Measurements from ENCODE around the gene PIP5K1B.

PIP5K1B gene

DNA sequence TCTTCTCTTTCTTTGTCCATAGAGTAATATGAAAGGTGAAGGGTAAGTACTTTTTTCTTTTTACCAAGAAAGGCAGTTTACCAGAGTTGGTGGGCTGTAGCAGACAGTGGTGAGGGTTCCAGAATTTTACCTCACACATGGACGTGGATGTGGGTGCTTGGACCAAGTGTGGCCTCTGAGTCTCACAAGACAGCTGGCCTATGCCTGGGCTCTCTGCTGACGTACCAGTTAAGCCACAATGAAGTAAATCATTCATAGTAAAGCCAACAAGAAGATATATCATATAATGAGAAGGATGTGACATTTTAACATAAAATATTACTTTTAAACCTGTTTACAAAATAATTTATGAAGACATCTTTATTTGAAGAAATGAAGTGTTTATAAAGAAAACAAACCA is 202.9 kb downstream of the PIP5K1B start:
- no peak for DNase-seq (ENCODE audit: low read depth in 2 of 2)

DNA sequence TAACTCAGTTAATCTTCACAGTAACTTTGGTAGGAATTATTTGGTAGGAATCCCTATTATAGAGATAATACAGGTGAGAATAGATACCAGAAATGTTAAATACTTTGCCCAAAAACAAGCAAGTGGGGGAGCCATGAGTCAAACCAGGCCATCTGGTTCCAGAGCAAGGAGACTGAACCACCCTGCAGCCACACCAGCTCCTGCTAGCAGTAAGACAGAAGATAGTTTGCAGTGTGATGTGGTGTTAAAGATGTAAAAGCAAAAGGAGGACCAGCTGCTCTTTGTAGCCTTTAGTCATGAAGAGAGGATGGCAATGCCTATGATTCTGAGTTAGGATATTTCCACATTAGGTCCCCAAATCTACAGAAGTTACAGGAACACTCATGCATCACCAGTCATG is 207.5 kb downstream of the PIP5K1B start:
- DNase-seq (ENCODE audit: low read depth in 2 of 2) = no peak

DNA sequence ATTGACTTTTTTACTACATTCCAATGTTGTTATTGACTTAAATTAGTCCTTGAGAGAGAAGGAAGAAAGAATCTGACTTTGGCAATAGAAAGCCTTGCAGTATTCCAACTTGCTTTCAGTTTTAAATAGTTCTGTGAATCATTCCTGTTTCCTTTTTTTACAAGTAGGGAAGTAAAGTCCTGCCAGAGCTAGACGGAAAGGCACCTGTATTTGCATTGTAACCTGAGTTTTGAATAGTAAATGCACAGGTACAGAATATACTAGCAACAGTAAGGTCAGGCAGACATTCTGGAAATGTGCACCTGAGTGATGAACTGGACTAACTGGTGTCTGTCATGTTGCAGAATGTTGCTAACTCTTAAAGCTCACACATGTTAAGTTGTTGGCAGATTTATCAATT is 208.0 kb downstream of the PIP5K1B start:
- no peak for DNase-seq (ENCODE audit: low read depth in 2 of 2)

DNA sequence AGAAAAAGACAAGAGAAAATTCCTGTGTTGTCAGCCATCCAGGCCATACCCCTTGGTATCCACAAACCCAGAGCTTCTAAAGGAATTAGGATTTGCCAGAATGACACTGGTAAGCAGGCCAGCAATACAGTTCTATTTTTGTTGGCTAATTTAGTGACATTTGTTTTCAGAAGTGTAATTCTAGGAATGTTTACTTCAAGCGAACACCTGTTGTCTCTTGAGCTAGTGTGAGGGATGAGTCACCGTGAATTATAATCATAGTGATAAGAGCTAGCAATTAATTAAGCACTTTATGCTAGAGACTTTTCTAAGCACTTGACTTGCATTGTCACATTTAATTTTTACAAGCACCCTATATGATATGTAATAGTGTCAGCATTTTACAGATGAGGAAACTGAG is 209.7 kb downstream of the PIP5K1B start:
- no peak for DNase-seq (ENCODE audit: low read depth in 2 of 2)

DNA sequence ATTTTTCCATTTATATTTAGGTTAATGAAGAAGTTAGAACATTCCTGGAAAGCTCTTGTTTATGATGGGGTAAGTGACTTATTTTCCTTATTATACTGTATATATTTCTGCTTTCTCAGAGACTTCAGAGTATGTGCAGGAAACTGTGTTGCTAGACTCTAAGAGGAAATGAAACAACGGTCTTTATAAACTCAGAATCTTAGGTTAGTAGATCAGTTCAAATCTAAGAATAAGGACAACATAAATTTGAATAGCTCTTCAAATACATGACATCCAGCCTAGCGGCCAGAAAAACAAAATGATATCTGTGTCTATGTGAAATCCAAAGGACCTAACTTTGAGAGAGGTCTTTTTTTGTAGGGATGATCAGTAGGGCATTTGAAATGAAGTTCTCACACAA is 214.6 kb downstream of the PIP5K1B start:
- DNase-seq (ENCODE audit: low read depth in 2 of 2) = no peak

DNA sequence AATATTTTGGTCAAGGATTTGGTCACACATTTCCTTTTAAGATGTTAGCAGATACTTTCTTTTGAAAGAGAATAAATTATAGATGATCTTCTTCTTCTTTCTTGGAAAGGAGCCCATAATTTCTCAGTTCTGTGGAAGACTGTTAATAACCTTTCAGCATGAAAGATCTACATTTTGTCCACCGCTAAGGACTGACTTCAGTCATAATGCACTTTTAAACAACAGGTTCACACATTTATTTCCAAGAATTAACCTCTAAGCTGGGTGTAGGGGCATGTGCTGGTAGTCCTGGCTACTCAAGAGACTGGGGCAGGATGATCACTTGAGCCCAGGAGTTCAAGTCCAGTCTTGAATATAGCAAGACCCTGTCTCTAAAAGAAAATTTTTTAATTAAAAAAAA is 215.9 kb downstream of the PIP5K1B start:
- DNase-seq (ENCODE audit: low read depth in 2 of 2) = no peak

DNA sequence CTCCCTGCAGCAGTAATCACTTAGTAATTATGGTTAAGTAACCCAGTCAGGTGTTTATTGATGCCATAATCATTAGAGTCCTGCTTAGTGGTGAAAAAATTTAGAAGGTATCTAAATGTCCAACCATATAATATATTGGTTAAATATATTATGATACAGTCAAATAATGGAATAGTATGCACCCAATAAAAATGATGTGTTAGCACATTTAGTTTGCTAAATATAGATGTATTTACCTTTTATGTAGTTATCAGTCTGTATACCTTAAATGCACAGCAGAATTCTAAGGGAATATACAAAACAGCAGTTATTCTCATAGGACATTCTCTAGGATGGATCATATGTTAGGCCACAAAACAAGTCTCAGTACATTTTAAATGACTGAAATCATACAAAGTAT is 218.4 kb downstream of the PIP5K1B start:
- DNase-seq (ENCODE audit: low read depth in 2 of 2) = no peak

DNA sequence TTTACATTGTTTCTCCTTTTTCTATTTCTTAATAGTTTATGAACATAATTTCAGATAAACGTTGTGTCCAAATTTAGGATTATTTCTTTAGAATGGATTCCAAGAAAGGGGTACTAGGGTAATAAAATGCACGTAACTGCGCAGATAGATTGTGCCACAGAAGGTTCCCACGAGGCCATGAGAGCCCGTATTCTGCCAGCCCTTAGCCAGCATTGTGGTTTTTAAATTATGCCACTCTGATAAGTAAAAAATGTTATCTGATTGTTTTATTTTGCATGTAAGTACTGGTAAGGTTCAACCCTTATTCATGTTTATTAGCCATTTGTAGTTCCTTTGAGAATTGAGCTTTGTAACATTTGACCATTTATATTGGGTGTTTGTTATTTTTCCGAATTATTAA is 220.1 kb downstream of the PIP5K1B start:
- DNase-seq (ENCODE audit: low read depth in 2 of 2) = no peak

DNA sequence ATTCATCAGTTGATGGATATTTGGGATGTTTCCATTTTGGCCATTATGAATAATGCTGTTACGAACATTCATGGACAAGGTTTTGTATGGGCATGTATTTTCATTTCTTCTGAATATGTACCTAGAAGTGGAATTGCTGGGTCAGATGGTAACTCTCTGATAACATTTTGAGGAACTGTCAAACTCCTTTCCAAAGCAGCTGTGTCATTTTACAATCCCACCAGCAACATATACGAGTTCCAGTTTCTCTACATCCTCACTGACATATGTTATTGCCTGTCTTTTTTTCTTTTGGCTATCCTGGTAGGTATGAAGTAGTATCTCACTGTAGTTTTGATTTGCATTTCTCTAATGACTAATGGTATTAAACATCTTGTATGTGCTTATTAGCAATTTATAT is 222.1 kb downstream of the PIP5K1B start:
- no peak for DNase-seq (ENCODE audit: low read depth in 2 of 2)

DNA sequence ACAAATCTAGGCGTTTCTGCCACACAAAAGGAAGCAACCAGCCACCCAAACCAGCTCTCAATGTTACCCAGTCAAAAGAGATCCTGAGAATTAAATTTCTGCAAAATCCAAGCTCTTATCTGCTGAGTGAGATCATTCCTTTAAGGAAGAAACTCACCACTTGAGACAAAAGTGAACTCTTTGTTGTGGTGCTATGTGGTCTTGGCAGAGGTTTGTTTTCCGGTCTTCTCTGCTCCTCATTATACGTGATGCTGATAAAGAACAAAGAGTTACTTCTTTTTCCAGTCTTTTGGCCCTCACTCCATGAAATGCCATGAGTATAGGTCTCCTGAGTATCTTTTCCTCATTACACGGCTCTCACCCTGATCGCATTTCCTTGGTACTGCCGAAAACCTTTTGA is 226.8 kb downstream of the PIP5K1B start:
- no peak for DNase-seq (ENCODE audit: low read depth in 2 of 2)

DNA sequence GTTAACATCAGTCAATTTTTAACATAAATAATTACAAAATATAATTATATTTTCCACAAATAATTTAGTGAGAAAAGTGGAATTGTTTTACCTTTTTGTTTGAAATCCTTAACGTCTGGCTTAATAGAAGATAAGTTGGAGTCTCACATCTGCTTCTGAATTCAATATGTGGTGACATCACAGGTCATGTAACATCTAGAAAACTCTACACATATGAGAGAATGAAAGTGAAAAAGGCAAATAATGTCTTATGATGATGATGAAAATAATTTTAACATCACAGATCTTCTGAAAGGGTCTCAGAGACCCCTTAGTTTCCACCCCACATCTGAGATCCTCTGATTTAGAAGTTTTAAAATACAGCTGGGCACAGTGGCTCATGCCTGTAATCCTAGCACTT is 227.4 kb downstream of the PIP5K1B start:
- DNase-seq (ENCODE audit: low read depth in 2 of 2) = no peak

DNA sequence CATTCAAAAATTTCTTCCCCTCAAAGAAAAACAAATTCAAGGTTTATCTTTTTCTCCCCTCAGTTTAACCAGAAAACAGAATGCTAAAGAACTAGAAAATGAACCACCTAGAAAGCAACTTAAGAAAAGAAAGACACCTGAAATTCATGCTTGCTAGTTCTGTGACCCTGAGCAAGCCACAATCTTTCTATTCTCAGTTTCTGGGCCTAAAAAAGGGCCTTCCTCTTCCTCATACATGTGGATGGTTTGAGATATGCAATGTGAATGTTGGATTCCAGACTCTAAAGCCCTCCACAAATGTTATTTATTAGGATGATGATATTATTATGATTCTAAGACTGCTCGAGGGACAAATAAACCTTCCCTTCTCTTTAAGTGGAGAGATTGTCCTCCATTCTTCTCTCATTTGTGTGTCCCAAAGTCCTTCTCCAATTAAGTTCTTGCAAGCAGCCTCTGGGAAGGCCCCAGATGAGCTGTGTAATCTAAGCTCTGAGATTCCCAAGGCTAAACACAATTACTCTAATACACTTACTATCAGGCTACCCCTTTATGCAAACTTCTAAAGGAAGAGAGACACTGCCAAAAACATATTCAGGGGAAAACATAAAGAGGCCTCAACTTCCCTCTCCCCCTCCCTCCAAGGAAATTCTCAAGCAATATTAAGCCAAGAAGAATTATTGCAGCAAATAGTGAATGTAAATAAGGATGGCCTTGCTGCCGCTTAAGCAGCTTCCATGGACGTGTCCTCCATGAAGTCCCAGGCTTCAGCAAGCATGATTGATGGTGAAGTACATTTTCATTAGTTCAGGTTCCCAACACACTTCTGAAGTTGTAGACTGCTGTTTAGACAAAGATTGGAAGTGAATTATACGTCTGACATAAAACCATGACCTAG is 228.6 kb downstream of the PIP5K1B start:
- DNase-seq (ENCODE audit: low read depth in 2 of 2) = no peak

DNA sequence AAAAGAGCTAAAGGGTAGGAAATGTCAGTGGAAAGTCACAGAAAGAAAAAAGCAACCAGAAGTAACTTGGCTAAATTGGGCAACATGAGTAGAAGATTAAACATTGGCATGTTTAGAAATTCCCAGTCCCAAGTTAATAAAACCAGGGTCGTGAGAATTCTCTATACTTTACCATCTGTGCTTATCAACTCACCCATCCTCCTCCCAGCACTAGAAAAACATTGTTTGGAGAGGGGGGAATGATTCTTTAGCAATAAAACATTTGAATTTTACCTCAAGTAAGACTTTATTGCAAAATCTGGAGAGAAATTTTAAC is 229.2 kb downstream of the PIP5K1B start:
- DNase-seq (ENCODE audit: low read depth in 2 of 2) = no peak

DNA sequence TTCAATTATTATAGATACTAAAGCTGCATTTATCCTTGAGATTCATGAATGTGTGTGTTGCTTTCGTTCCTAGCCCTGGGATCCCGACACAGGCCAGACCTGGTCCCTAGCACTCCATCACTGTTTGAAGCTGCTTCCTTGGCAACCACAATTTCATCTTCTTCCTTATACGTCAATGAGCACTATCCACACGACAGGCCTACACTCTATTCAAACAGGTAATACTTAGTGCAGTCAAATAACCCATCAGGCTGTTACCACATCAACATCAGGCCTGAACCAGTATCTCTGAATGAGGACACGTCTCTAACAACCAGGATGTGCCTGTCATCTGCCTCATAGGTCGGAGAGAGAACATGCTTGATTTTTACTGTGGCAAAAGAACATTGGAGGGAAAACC is 235.5 kb downstream of the PIP5K1B start:
- DNase-seq (ENCODE audit: low read depth in 2 of 2) = no peak

DNA sequence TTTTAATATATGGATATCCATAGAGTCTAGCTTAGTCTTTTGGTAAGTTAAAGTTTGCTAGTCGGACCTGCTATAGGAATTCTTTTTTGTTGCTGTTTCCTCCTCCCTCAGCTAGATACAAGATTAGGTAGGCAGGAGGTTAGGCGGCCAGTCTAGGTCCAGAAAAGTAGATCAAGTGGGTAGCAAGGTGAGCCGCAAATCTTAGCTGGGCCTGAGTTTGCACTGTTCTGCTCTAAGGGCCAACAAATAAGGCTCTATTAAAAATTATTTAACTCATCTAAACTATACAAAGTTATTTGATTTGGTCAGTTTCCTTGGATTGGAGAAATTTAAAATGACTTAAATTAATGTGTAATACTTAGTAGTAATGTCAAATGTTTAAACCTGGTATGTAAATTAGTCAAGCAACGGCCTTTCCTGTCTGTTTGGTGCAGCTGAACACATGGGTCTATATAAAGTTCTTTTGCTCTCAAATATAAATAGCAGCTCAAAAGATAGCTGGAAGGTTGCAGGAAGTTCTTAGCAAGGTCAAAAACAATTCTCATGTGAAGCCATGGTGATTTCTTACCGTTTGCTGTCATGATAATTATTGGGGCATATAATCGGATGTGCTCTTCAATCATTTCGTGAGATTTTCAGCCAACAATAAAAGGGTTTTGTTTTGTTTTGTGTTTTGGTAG is 236.9 kb downstream of the PIP5K1B start:
- no peak for DNase-seq (ENCODE audit: low read depth in 2 of 2)

DNA sequence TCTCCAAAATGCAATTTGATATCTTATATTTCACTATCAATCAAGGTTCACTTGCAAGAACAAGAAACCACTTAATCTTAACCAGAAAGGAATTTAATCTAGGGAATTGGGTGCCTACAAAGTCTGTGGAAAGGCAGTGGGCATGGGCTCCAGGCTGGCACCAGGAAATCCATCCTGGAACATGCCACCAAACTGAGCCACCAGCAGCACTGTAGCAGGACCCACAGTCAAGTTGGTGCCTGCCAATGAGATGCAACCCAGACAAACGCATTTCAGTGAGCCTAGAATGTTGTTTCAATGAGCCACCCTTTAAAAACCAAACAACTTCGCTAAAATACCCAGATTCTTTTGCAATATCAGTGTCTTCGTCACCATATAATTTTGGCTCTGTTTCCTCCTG is 237.8 kb downstream of the PIP5K1B start:
- DNase-seq (ENCODE audit: low read depth in 2 of 2) = no peak

DNA sequence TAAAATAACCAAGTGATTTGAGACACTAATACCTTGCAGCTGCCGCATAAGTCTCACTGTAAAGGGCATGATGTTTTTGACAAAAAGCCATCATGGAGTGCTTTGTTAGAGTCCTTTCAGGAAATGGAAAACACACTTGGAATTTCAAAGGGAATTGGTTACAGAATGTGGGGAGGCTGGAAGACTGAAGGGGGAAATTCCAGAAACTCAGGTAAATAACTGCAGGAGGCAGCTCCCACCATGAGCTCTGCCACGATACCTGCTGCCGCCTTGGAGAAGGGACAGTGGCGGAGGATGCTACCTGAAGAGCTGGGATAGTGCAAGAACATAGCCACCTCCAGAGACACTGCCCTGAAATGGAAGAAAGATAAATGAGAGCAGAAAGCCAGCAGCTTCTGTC is 242.0 kb downstream of the PIP5K1B start:
- DNase-seq (ENCODE audit: low read depth in 2 of 2) = no peak

DNA sequence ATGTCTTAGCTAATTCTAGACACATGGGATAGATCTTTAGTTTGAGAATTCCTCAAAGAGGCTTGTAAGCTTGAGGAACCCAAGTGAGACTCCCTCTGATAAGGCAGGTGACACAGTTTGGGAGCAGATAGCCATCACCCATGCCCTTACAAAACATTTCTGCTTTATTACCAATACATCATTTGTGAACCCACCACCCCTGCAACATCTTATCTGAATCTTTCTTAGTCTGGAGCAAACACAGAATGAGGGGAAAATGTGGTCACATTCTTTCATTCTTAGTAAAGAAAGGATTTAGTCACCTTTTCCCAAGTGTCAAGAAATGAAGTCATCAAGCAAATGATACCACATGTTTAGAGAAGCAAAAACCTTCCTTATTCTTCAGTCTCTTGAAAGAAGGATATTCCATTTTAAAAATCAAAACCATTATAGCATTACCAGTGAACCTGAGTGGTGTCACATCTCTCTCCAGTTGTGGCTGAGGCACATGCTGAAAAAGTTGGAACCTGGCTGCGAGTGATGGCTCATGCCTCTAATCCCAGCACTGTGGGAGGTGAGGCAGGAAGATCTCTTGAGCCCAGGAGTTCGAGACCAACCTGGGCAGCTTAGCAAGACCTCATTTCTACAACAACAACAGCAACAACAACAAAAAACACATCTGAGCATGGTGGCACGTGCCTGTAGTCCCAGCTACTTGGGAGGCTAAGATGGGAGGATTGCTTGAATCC is 243.0 kb downstream of the PIP5K1B start:
- no peak for DNase-seq (ENCODE audit: low read depth in 2 of 2)

DNA sequence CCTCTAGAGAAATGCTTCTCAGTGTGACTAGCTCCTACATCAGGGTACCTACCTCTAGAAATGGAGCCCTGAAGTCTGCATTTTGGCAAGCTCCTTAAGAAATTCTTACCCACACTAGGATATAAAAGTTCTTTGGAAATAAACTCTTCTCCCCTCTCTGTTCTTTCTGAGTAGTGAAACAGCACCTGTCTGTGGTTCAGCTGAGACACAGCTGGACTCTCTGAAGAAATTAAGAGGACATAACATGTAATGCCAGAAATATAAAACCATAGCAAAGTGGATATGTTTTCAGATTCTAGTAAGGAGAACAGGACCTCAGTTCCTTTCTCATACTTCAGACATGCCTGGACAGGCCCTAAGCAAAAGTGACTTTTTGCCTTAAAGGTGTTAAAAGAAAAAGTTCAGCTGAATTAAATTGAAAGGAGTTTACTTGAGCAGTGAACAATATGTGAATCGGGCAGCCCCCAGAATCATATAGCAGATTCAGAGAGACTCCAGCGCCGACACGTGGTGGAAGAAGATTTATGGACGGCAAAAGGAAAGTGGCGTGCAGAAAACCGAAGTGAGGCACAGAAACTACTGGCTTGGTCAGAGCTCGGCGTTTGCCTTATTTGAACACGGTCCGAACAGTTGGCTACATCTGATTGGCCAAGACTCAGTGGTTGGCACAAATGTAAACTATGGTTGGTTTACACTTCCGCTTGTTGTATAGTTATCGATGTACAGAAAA is 244.4 kb downstream of the PIP5K1B start:
- DNase-seq (ENCODE audit: low read depth in 2 of 2) = no peak

DNA sequence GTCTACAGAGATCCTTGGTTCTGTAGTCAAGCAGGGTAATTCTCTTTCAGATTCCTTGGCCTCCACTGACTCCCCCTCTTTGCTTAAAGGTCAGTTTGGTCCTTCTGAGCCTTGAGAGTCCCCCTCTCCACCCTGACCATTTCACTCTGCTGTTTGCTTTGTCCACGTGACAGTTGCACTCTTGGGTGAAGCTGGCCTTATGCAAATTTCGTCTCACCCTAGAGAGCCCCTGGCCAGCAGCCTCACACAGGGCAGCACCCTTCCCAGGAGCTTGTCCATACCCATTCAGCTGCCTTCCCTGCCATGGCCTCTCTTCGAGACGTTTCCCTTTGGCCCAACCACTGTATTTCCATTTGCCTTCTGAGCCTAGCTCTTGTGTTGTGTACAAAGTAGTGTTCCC is 245.1 kb downstream of the PIP5K1B start:
- DNase-seq (ENCODE audit: low read depth in 2 of 2) = no peak

DNA sequence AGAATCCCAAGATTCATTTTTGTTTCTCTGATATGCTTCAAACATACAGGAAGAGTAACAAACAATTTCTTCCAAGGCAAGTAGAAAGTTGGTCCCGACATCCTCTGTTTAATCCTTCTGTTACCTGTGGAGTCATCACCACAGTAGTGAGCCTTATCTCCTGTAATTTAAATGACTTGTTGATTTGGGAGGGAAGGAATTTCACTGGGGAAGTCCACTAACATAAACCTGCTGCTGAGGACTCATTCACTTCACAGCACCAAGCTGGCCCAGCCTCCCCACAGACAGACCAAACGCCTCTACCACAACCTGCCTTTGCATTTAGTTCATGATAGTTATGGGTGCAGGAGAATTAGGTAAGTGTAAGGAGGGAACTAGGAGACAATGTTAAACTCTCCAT is 245.6 kb downstream of the PIP5K1B start:
- no peak for DNase-seq (ENCODE audit: low read depth in 2 of 2)
